COLO668 (cell line): Measurements from ENCODE around the gene ASIC1.

Source experiments
- DNase-seq: peaks from one replicate; lab custom pipeline; 2025; ENCODE audit not compliant: unreplicated experiment; lab: John Stamatoyannopoulos, UW

ASIC1 gene

GRCh38 chr12:50132505-50133135 is 75.2 kb downstream of the ASIC1 start:
- DNase-seq: no peak
